ENCODE measurements around the gene OCA2.
A peak's percentile ranks its signal among the peaks of the same experiment; 100 is the strongest.
"Not testable (repeated sequence)": the region's sequence is repeated elsewhere in the genome, so short reads cannot be mapped to it uniquely, and the experiment has no call there.

Gene OCA2

DNA sequence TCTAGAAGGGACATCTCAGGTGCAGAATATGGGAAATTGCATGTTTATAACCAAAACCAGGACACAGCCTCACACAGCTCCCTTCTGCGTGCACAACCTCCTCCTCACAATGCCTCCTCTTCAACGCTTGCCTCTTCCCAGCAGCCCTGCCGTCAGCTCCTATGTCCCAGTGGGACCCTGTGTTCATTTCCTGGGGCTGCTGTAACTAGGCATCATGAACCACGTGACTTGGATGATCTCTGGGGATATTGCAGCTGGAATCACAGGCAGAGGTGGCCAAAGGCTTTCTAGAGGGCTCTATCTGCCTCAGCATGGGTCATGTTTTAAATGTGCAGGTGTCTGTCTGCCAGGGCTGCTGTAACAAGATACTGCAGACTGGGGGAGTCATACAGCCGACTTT lies 375.3 kb downstream of the OCA2 start:
- TF ChIP-seq, protein P1, sequence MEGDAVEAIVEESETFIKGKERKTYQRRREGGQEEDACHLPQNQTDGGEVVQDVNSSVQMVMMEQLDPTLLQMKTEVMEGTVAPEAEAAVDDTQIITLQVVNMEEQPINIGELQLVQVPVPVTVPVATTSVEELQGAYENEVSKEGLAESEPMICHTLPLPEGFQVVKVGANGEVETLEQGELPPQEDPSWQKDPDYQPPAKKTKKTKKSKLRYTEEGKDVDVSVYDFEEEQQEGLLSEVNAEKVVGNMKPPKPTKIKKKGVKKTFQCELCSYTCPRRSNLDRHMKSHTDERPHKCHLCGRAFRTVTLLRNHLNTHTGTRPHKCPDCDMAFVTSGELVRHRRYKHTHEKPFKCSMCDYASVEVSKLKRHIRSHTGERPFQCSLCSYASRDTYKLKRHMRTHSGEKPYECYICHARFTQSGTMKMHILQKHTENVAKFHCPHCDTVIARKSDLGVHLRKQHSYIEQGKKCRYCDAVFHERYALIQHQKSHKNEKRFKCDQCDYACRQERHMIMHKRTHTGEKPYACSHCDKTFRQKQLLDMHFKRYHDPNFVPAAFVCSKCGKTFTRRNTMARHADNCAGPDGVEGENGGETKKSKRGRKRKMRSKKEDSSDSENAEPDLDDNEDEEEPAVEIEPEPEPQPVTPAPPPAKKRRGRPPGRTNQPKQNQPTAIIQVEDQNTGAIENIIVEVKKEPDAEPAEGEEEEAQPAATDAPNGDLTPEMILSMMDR (IDR thresholded peaks at IDR 0.05; ENCODE audit: low read length): no peak
- TF ChIP-seq EZH2phosphoT487 (IDR thresholded peaks at IDR 0.05; ENCODE audit: low read length) (no peak), EZH2 (optimal IDR thresholded peaks at IDR 0.05; ENCODE audit: low read depth, low read length) (no peak)
- 0 out of 2 replicates have a peak, but pooled peaks cover 3% of the 10 kb centered on the region for H3K4me1 ChIP-seq (ENCODE audit: low read length)
- no peak overlapping the region for H3K9ac ChIP-seq (ENCODE audit: low read length)
- no peaks in the 10 kb centered on the region for H4K20me1 ChIP-seq (ENCODE audit: insufficient read depth, low read length)
- H3K9me3 ChIP-seq (replicated peaks; ENCODE audit: insufficient read depth, low read length): no peaks in the 10 kb centered on the region
- H3K36me3 ChIP-seq (replicated peaks; ENCODE audit: insufficient read depth, low read length): no peaks in the 10 kb centered on the region
- H3K9me2 ChIP-seq (replicated peaks; ENCODE audit: insufficient read depth, low read length): no peaks in the 10 kb centered on the region
- no peak for DNase-seq
- peaks cover 6% of the 10 kb centered on the region; the same call in 1 of the 2 replicates for H3F3A ChIP-seq (ENCODE audit: insufficient read depth, low read length)
- no peak overlapping the region for H3K4me2 ChIP-seq (ENCODE audit: low read depth, low read length)
- H3K27ac ChIP-seq (ENCODE audit: low read length): no peak overlapping the region
- H3K4me3 ChIP-seq (ENCODE audit: low read length): no peak overlapping the region
- no peaks in the 10 kb centered on the region for H3K27me3 ChIP-seq (replicated peaks; ENCODE audit: insufficient read depth, low read length)
- H3K79me2 ChIP-seq (ENCODE audit: low read length): no peaks in the 10 kb centered on the region
- no peak overlapping the region for H2AFZ ChIP-seq (ENCODE audit: low read length)

- Histone ChIP-seq H3K9me3 (replicated peaks; ENCODE audit: insufficient read depth, low read length) (no peaks in the 10 kb centered on the region), H3K27me3 (replicated peaks; ENCODE audit: insufficient read depth, low read length) (no peaks in the 10 kb centered on the region), H3K79me2 (ENCODE audit: low read length) (no peaks in the 10 kb centered on the region), H3K9ac (ENCODE audit: low read length) (peak overlapping the region; percentile 31; the same call in 1 of the 2 replicates), H3K4me3 (ENCODE audit: low read length) (no peak overlapping the region), H3K4me1 (ENCODE audit: low read length) (0 out of 2 replicates have a peak, but pooled peaks cover 3% of the 10 kb centered on the region), H3K27ac (ENCODE audit: low read length) (peak overlapping the region; percentile 61; the same call in 1 of the 2 replicates), H3K4me2 (ENCODE audit: low read depth, low read length) (peak overlapping the region; percentile 23; the same call in 1 of the 2 replicates), H2AFZ (ENCODE audit: low read length) (no peak overlapping the region), H3F3A (ENCODE audit: insufficient read depth, low read length) (peaks cover 6% of the 10 kb centered on the region; the same call in 1 of the 2 replicates), H3K36me3 (replicated peaks; ENCODE audit: insufficient read depth, low read length) (no peaks in the 10 kb centered on the region), H3K9me2 (replicated peaks; ENCODE audit: insufficient read depth, low read length) (no peaks in the 10 kb centered on the region), H4K20me1 (ENCODE audit: insufficient read depth, low read length) (no peaks in the 10 kb centered on the region)
- peak; percentile 94 for DNase-seq
- no peak for TF ChIP-seq EZH2phosphoT487 (IDR thresholded peaks at IDR 0.05; ENCODE audit: low read length)
- TF ChIP-seq, protein P1 (IDR thresholded peaks at IDR 0.05; ENCODE audit: low read length): no peak
- no peak for TF ChIP-seq EZH2 (optimal IDR thresholded peaks at IDR 0.05; ENCODE audit: low read depth, low read length)
Observed at GRCh38 chr15:27722102-27722501, 377.0 kb downstream of the OCA2 start.

DNA sequence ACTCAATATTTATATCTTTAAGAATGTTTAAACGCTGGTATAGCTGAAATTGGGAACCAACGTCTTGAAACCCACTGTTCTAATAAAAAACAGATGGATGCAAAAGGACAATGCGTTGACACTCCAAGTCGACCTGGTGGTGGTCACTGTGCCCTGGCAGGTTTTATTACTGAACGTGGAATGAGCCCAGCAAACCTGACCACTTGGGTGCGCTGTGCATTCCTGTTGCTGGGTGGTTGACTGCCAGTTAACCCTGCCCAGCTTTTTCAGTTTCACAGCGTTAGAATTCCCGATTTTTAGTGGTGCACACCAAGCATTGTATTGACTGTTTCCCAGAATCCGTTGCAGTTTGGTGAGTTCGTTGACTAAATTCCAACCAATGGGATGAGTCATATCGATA lies 384.4 kb downstream of the OCA2 start:
- no peak overlapping the region for H3K4me2 ChIP-seq (ENCODE audit: low read depth, low read length)
- no peaks in the 10 kb centered on the region for H3K9me3 ChIP-seq (replicated peaks; ENCODE audit: insufficient read depth, low read length)
- H3K9ac ChIP-seq (ENCODE audit: low read length): no peak overlapping the region
- no peaks in the 10 kb centered on the region for H3K9me2 ChIP-seq (replicated peaks; ENCODE audit: insufficient read depth, low read length)
- H3K27ac ChIP-seq (ENCODE audit: low read length): no peak overlapping the region
- no peak for DNase-seq
- no peaks in the 10 kb centered on the region for H3K36me3 ChIP-seq (replicated peaks; ENCODE audit: insufficient read depth, low read length)
- no peaks in the 10 kb centered on the region for H4K20me1 ChIP-seq (ENCODE audit: insufficient read depth, low read length)
- no peaks in the 10 kb centered on the region for H3K79me2 ChIP-seq (ENCODE audit: low read length)
- TF ChIP-seq EZH2phosphoT487 (IDR thresholded peaks at IDR 0.05; ENCODE audit: low read length) (no peak), EZH2 (optimal IDR thresholded peaks at IDR 0.05; ENCODE audit: low read depth, low read length) (no peak)
- TF ChIP-seq, protein P1 (IDR thresholded peaks at IDR 0.05; ENCODE audit: low read length): no peak
- H3K4me1 ChIP-seq (ENCODE audit: low read length): no peaks in the 10 kb centered on the region
- no peaks in the 10 kb centered on the region for H3F3A ChIP-seq (ENCODE audit: insufficient read depth, low read length)
- no peak overlapping the region for H3K4me3 ChIP-seq (ENCODE audit: low read length)
- no peak overlapping the region for H2AFZ ChIP-seq (ENCODE audit: low read length)
- H3K27me3 ChIP-seq (replicated peaks; ENCODE audit: insufficient read depth, low read length): no peaks in the 10 kb centered on the region

- not testable (repeated sequence) for H3K4me1 ChIP-seq (ENCODE audit: low read length); H3K79me2 ChIP-seq (ENCODE audit: low read length); H3K9ac ChIP-seq (ENCODE audit: low read length); H3K9me3 ChIP-seq (replicated peaks; ENCODE audit: insufficient read depth, low read length); H4K20me1 ChIP-seq (ENCODE audit: insufficient read depth, low read length); H3K36me3 ChIP-seq (replicated peaks; ENCODE audit: insufficient read depth, low read length); H3F3A ChIP-seq (ENCODE audit: insufficient read depth, low read length); H2AFZ ChIP-seq (ENCODE audit: low read length); H3K4me3 ChIP-seq (ENCODE audit: low read length); H3K27me3 ChIP-seq (replicated peaks; ENCODE audit: insufficient read depth, low read length); H3K4me2 ChIP-seq (ENCODE audit: low read depth, low read length); DNase-seq; H3K27ac ChIP-seq (ENCODE audit: low read length); H3K9me2 ChIP-seq (replicated peaks; ENCODE audit: insufficient read depth, low read length)
Observed at GRCh38 chr15:27713850-27714249, 385.3 kb downstream of the OCA2 start.
